Activated CD8-positive, alpha-beta memory T cell treated with anti-CD3 and anti-CD28 coated beads for 1 hour (primary cell): Measurements from ENCODE around the gene TLR5.
A peak's percentile ranks its signal among the peaks of the same experiment; 100 is the strongest.
"Not testable (repeated sequence)": the region's sequence is repeated elsewhere in the genome, so short reads cannot be mapped to it uniquely, and the experiment has no call there.

Experiments
- DNase-seq, 2 donors: peaks; one replicate each; pipeline ENCODE4 v3.0.0-alpha.2; 2020; ENCODE audit warnings: low read depth in 1 of 2; ENCODE audit errors: extremely low read depth in 1 of 2

The TLR5 gene, protein sequence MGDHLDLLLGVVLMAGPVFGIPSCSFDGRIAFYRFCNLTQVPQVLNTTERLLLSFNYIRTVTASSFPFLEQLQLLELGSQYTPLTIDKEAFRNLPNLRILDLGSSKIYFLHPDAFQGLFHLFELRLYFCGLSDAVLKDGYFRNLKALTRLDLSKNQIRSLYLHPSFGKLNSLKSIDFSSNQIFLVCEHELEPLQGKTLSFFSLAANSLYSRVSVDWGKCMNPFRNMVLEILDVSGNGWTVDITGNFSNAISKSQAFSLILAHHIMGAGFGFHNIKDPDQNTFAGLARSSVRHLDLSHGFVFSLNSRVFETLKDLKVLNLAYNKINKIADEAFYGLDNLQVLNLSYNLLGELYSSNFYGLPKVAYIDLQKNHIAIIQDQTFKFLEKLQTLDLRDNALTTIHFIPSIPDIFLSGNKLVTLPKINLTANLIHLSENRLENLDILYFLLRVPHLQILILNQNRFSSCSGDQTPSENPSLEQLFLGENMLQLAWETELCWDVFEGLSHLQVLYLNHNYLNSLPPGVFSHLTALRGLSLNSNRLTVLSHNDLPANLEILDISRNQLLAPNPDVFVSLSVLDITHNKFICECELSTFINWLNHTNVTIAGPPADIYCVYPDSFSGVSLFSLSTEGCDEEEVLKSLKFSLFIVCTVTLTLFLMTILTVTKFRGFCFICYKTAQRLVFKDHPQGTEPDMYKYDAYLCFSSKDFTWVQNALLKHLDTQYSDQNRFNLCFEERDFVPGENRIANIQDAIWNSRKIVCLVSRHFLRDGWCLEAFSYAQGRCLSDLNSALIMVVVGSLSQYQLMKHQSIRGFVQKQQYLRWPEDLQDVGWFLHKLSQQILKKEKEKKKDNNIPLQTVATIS

DNA sequence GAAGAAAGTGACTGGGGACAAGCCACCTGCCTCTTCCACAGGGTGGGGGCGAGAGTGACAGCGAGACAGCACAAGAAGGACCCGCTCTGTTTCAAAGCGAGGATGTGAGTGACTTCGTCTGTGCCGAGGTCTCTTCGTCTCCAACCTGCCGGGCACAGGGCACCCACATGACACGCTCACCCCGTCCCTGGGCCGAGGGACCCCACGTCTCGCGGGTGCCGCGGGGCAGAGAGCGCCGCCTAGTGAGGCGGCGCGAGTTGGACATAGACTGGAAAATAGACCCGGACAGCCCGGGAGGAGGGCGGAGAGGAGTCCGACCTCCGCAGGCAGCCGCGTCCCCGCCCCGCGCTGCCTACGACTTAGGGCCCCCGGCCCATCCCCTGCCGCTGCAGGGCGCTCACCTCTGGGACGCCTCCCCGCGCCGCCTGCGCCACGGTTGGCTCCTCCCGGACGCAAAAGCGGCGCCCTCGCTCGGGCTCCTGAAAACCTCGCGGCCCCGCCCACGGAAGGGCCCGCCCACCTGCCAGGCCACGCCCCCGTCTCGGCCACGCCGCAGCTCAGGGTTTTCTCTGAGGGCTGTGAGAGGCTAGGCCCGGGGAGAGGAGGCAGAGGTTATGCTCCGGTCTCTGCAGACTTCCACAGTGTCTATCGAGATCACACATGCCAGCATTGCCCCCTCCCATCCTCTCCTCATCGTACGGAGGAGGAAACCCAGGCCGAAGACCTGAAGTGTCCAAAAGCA lies at the start of gene TLR5:
Gene TLR5 (minus strand): TSS at position 454 of the 742 bp plus-strand sequence. CDS start 30,217 bp downstream, outside the sequence.
- peak; percentile 51 to 86 for DNase-seq

DNA sequence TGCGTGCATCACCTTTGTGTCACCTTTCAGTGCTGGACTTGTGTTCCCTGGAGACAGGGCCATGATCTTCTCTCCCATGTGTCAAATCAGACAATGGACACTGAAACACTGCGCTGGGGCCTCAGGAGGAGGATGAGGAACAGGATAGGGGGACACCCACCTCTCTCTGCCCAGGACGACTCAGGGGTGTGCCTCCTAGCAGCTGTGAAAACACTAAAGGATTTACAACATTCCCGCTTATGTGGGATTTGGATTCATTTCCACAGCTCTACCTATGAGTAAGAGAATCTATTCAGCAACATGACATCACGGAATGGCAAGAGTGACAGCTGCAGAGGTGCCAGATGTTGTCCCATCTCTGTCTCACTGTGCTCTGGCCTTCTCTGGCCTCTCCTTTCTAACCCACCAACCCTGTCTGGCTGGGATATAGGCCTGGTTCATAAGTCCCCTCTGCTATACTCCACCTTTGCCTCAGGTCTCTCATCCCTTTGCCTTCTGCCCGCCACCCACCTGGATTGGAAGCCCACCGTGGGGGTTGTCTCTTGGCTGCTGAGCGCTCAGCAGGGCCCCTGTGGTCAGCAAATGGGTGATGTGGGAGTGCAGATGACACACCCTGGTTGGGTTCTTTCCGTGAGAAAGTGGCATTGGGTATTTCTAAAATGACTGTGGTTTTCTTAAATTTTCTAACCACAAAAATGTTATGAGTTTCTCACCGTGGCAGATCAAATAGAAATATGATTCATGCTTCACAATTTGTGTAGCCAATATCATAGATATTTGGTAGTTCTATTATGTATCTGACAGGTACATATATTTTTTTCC lies 47.1 kb upstream of the TLR5 start:
- DNase-seq = peak; percentile 15 to 35

DNA sequence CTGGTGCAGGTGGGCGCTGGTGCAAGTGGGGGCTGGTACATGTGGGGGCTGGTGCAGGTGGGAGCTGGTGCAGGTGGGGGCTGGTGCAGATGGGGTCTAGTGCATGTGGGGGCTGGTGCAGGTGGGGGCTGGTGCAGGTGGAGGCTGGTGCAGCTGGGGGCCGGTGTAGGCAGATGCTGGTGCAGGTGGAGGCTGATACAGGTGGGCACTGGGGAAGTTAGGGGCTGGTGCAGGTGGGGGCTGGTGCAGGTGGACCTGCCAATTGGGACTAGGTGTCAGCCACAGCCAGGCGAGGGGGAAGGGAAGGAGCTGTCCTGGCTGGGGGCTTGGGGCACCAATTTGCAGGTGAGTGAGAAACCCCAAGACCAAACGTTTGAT lies 46.5 kb upstream of the TLR5 start:
- no peak for DNase-seq

DNA sequence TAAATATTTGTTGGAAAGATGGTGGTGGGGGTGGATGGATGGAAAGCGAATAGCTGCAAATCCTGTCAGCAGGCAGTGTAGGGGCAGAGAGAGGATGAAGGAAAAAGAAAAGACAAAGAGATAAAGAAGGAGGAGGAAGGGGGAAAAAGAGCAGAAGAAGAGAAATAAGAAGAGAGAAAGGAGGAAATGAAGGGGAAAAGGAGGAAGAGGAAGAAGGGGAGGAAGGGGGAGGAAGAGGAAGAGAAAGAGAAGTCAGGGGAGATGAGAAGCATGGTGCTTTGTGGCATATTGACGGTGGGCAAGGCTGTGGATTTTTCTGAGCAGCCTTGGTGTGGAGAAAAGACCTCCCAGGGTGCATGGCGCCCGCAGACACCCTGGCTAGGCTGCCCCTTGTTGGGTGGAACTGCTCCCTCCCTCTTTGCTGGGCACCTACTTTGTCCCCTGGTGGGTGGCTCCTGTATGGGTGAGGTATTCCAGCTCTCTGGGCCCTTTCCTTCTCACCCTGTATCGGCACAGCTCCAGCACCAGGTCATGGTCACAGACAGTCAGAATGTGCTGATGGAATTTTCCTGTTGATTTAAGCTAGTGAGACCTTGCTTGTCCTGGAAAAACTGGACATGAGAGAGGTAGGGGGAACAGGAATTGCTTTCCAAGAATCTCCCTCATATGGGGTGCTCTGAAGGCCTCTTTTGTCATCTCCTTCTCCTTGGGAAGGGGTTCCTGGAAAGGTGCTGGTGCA lies 45.7 kb upstream of the TLR5 start:
- no peak for DNase-seq

DNA sequence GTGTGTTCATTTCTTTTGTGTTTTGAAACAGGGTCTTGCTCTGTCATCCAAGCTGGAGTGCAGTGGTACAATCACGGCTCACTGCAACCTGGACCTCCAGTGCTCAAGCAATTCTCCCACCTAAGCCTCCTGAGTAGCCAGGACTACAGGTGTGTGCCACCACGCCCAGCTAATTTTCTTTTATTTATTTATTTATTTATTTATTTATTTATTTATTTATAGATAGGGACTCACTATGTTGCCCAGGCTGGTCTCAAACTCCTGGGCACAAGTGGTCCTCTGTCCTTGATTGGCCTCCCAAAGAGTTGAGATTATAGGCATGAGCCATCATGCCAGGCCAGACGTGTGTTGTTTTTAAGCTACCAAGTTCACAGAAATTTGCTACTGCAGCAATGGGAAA lies 43.8 kb upstream of the TLR5 start:
- no peak for DNase-seq

DNA sequence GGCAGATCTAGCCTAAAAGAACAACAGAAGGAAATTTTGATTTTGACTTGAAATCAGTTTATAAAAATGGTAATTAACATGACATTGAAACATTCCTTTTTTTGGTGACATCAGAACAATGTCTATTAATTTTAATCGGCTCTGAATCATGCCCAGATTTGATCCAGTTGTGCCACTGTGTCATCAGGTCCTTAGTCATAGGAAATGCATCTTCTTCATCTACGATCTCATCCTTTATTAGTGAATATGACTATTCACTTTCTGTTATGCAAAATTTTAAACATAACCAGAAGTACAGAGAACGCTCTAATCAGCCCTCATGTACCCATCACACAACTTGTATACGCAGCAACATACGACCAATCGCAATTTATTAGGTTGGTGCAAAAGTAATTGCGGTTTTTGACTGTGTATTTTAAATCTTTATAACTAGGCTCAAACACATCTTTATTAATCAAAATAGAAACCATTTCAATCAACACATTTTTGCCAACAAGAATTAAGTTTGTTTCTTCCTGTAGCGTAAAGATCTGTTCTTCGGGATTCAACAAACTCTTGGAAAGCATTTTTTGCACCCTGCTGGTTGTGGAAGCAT lies 40.3 kb upstream of the TLR5 start:
- no peak for DNase-seq

DNA sequence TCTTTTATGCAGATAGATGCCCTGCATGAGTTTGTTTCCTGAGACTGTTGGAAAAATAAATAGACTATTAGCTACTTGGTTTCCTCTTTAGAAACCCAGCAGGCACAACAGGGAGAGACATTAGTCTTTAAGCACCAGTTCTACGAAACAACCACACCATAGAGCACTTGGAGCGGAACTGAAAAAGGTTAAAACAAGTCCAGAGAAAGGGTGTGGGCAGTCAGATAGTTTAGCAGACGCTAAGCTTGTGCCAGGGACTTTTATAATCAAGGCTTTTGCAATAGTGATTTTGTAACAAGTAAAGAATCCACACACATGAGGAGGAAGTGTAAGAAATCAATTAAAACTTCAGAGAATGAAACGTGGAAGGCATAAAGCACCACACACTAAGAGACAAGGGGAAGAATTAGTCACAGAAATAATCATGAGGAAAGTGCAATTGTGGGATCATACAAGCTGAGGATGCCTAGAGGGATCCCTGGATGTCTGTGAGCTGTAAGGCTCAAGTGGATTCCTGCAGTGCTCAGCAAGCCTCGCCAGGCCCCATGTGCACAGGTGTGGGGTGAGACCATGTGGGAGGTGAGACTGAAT lies 37.8 kb upstream of the TLR5 start:
- DNase-seq = no peak

DNA sequence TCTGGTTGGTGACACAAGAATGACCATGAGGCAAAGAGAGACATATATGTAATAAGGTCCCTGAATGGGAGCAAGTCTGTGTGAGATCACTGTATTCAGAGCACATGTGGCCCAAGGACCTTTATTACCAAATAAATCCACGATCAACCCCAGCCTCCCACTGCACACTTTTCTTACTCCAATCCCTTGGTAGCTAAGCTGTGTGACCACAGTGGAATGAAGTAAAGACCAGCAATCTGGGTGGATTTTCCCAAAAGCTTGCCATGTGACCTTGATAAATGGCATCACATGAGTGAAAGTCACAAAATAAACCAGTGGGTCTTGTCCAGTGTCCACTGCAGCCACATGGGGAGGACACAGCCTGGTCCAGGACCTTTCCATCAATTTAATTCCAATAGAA lies 36.7 kb upstream of the TLR5 start:
- DNase-seq = no peak

DNA sequence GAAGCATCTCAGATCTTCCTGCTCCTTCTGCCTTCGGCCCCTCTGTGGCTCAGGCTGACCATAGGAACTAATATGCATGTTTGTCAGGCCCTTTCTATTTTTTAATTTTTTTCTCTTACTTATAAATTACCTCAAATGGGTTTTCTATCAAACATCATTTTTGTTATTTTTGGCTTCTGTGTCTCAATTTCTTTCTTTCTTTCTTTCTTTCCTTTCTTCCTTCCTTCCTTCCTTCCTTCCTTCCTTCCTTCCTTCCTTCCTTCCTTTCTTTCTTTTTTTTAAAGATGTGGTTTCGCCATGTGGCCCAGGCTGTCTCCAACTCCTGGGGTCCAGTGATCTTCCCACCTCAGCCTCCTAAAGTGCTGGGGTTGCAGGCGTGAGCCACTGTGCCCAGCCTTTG lies 36.2 kb upstream of the TLR5 start:
- no peak for DNase-seq

DNA sequence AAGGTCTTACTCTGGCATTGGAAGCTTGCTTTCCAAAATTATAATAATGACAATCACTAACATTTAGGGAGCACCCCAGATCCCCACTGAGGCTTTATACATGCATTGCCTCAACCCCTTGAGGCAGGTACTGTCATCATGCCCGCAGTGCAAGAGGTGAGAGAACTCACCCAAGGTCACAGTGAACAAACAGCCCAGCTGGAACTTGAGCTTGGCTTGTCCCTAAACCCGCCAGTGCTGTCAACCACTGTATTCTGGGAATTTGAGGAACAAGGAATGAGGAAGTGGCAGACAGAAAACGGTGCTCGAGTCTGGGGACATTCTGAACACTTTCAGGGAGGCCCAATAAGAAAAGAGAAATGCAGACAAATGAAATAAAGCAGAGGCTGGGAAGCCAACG lies 34.6 kb upstream of the TLR5 start:
- no peak for DNase-seq

DNA sequence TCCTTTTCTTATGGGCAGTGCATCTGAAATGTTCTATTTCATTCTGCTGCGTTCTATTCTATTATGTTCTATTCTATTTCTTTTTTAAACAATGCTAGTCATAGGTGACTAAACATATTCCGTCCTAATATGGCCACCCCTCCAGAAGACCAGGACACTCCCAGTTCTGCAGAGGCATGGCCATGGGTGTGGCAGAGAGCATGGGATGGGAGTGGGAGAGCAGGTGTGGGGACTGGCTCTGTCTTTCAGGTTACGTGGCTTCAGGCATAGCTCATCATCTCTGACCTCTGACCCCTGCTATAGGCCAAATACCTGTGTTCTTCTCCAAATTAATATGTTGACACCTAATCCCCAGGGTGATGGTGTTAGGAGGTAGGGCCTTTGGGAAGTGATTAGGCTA lies 33.4 kb upstream of the TLR5 start:
- no peak for DNase-seq

DNA sequence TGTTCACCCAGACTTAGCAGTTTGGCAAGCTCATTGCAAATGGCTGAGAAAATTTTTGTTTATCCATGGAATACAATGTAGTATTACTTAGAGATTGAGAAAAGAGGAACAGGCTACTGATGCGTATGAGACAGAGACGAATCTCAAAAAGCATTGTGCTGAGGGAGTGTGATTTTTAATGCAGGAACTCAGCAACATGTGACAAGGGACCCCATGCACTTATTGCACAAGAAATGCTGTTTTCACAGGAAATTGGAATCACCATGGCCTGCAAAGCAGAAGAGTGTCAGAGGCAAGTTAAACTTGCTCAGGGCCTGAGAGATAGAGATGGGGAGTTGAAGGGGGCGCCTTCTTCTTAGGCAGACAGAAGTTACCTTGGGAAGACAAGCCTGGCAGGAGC lies 32.6 kb upstream of the TLR5 start:
- no peak for DNase-seq

DNA sequence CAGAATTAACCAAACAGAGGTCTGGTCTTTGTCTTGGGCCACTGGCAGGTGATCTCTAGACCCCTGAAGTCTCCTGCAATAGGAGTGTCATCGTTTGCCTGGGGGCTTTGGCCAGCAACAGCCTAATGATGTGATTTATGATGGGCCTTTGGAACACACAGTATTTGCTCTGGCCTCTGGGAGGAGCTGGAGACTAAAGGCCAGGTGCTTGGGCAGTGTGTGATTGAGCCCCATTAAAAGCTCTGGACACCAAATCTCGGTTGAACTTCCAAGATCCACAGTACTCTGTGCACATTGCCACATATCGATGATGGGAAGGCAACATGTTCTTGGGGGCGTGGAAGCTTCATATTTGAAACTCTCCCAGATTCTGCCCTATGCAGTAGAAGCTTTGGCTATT lies 32.0 kb upstream of the TLR5 start:
- DNase-seq = no peak

DNA sequence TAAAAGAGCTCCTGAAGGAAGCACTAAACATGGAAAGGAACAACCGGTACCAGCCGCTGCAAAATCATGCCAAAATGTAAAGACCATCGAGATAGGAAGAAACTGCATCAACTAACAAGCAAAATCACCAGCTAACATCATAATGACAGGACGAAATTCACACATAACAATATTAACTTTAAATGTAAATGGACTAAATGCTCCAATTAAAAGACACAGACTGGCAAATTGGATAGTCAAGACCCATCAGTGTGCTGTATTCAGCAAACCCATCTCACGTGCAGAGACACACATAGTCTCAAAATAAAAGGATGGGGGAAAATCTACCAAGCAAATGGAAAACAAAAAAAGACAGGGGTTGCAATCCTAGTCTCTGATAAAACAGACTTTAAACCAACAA lies 26.4 kb upstream of the TLR5 start:
- not testable (repeated sequence) for DNase-seq

DNA sequence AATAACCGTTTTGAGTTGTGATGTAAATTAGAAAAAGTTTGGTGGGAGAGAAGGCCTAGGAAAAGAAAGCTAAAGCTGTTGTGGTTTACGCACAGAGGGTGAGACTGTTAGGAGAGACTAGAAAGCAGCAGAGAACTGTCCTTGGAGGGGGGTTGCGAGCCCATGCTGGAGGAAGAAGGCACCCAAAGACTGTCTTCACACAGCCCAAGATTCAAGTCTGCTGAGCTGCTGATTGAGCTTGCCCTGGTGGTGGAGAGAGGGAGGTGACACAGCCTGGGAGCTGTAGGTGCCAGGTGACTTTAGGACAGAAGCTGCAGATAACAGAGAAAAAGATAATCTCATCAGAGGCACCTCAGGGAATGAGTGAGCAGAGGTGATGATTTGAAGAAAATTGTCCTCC lies 18.3 kb upstream of the TLR5 start:
- DNase-seq = no peak

DNA sequence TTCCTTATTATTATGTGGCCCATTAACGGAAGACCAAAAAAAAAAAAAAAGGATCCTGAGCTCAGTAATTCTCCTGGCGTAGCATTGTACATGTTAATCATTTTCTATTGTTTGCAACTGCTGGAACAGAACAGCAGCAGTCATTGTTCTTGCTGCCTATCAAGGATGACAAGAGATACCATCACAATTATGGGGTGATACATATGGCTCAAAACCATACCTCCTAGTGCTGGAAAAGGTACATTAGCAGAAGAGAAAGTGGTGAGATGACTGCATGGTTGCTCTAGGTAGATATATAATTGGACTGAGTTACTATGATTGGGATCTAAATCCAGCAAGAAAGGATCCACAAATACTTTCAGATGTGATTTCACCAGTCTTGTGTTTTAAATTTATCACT lies 13.3 kb upstream of the TLR5 start:
- DNase-seq = no peak

DNA sequence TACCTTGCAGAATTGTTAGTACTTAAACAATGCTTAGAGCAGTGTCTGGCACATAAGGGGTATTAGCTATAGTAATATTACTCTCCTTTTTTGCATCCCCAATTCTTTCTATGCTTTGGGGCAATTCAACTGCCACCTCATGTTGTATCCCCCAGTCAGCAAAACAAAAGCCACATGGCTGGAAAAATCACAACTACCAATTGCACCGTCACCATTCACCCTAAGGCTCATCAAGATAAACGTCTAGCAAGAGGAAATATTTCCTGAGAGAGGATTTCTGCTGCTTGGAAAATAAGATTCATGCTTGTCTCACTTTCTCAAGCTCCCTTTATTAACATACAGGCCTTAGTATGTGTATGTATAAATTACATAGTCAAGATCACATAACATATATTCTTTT lies 12.1 kb upstream of the TLR5 start:
- no peak for DNase-seq

DNA sequence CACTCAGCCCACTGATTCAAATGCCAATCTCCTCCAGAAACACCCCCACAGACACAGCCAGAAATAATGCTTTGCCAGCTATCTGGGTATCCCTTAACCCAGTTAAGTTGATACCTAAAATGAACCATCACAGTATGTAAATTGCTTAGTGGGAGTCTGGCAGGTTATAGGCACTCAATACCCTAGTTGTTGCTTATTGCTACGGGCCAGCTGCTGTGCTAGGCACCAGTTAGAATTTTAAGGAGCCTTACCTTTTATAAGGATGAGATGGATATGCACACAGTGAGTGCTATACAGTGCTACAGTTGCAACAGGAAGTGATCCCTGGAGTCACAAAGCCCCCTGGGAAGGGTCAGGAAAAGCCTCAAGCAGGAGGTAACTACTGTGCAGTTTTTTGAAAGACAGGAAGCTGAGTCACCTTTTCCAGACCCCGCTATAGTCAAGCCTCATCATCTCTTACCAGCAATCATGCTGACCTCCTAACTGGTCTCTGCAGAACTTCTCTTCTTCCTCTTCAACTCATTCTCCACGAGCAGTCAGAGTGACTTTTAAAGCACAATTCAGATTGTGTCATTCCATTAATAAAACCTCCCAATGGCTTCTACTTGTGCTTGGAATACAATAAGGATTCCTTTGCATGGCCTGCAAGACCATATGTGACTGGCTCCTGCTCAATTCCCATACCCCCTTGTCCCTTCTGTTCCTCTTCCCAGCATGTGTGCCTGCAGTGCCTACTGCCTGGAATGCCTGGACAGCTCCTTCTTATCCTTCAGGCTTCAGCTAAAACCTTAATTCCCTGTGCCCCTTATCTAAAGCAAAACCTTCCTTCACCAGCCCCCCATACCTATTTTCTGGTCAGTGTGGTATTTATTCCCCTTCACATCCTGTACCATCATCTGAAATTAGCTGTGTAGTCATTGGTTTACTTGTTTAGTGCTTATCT lies 10.4 kb upstream of the TLR5 start:
- DNase-seq = no peak
